DMS114 treated with DMSO at 0.1 percent for 48 hours (cell line): Measurements from ENCODE around the gene MYH9.

Source experiments
- DNase-seq: peaks from one replicate; lab custom pipeline; 2025; ENCODE audit not compliant: unreplicated experiment; lab: John Stamatoyannopoulos, UW

MYH9 gene

DNA sequence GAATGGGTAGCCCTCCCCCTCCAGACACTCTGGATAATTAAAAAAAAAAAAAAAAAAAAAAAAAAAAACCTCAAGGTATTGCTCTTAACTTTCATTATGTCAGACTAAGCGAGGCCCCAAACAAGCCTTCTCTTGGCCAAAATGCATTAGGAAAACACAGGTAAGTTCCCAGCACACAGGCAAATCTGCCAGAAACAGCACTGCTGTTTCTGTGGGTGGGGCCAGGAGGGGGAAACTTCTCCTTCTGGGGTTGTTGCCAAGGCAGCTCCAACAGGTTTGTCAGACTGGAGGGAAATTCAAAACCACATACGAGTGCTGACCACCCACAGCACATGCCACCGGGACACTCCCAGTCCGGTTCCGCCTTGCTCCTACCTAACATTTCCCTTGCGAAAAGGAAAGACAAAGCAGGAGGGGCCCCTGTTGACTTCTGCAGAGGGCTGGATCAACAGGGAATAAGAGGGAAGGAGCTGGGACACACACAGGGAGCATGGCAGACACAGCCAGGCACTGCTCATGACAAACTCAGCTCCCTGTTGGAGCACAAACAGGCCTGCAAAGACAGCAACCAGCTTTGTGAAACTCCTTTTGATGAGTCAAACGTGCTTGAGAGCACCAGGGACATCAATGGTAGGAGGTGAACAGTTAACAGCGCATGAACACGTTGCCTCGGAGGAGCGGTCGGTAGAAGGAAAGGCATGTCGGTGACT, 55.0 kb downstream of the MYH9 start:
- DNase-seq: no peak

GRCh38 chr22:36331912-36332622, 55.7 kb downstream of the MYH9 start:
- DNase-seq: no peak

DNA sequence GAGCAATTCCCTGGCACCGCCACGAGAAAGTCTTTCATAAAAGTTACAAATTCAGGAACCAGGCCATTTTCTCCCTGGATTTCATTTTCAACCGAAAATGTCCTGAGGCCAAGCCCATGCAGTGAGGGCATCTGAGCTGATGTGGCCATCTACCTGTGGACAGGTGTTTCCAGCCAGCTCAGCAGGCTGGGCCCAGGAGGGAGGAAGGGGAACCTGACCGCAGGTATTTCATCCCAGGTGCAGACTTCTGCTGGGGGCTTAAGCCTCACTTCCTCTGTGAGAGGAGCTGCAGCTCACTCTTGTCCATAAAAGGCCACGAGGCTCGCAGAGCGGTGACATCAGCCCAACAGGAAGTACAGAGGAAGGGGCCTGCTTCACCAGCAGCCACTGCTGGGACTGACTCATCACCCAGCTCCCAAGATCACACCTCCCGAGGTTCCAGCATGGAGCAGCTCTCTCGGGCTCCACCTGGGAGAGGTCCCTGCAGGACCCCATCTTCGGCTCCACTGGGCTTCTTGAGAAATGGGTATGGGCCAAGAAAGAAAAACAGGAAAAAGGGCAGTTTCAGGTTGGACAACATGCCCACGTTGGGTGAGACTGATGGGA, 56.4 kb downstream of the MYH9 start:
- no peak for DNase-seq

DNA sequence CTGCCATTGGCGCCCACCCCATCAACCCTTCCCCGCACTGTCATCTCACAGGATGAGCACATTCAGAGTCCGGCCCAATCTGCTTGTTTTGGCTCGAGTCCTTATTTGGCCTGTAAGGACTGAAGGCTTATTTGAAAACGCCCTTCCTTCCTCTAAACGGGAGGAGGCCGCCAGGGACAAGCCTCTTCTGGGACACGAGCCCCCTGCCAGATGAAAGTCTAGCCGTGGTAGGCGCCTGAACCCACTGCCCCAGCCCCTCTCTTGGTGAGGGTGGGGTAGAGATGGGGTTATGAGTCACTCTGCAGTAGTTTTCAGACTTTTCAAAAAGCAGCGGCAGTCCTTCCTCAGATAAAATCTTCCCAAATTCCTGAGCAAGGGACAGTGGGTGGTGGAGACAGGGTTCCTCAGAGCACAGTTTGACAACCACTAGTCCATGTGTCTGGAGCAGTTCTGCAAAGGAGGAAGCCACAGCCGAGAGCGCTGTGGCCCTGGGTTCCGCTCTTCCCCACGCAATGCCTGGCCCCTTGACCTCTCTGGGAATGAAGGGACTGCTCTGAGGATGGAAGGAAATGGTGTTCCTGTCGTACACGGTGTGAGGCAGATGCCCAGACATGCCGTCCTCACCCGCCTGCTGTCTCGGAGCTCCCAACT, 57.0 kb downstream of the MYH9 start:
- no peak for DNase-seq

- no peak for DNase-seq
Measured at GRCh38 chr22:36330127-36330526, 57.6 kb downstream of the MYH9 start.

- no peak for DNase-seq
Measured at GRCh38 chr22:36329254-36330078, 58.3 kb downstream of the MYH9 start.

- DNase-seq: no peak
Measured at GRCh38 chr22:36328635-36329253, 59.0 kb downstream of the MYH9 start.

GRCh38 chr22:36327922-36328551, 59.7 kb downstream of the MYH9 start:
- DNase-seq: no peak

DNA sequence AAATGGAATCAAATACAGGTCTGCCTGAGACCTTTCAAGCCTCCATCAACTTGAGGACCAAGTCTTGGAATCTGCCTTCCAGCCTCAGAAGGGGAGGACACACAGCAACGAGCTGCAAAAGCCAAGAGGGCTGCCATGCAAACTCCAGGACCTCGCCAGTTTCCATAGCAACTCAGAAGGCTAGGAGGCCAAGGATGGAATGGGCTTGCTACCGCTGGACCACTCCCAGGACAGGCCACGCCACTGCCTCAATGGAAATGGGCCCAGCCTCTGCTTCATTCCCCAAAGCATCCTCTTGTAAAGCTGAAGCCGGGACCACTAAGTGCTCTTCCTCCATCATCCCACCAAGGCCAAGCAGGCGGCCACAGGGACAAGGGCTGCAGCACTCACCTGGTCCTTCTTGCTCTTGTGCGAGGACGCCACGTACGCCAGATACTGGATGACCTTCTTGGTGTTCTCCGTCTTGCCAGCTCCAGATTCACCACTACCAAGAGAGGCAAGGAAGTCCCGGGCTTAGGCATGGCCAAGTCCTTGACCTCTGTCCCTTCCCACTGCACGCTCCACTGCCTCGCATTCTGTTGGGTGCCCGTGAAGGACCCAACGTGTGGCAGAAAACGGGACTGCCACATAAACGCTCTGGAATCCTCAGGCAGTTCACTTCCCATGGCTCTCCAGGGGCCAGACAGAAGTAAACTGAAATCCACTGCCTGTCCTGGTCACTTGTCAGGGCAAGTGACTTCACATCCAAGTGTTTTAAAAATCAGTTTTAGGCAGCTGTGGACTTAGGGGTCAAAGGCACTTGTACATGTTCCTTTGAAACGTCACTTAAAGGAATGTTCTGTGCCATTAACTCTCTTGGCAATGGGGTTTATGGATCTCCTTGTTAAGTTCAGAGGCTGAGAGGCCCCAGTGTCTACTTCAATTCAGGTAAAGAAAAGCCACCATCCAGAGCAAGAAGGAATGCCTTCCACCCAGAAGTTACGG, 61.3 kb downstream of the MYH9 start:
- no peak for DNase-seq

- DNase-seq: no peak
Measured at GRCh38 chr22:36325154-36326031, 62.4 kb downstream of the MYH9 start.

DNA sequence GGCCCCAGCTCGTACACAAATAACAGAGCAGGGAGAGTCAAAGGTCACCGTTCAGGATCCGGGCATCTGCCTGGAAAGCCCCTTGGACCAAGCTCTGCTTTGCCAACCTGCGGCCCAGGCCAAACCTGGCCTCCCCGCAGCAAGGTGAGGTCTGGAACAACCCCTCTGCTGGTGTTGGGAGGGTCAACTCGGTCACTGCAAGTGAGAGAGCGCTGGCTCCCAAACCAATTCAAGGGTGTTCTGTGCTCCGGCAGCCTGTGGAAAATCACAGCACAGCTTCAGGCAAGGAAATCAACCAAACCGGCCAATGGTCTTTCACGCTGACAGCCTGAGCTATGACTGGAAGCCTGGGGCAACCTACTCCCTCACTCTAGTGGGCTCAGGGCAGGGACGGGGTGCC, 63.4 kb downstream of the MYH9 start:
- no peak for DNase-seq

DNA sequence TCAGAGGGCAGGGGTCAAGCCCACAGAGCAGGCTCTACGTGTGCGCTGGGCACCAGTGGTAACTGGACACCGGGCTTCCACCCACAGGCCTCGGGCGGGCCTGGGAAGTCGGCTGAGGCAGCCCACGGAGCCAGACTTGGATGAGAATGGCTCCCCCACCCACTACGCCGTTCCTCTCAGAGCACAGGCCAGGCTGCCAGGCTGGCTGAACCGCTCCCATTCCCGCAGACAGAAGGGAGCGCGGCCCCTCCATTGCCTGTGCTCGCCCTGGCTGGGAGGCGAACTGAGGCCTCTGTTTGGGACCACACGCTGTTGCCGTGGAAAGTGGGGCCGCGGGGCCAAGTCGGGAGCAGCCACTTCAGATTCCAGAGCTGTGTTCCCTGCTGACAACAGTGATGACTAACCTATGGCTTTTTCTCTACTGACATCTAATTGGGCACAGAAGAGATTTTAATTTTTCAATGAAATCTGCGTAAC, 63.9 kb downstream of the MYH9 start:
- no peak for DNase-seq

DNA sequence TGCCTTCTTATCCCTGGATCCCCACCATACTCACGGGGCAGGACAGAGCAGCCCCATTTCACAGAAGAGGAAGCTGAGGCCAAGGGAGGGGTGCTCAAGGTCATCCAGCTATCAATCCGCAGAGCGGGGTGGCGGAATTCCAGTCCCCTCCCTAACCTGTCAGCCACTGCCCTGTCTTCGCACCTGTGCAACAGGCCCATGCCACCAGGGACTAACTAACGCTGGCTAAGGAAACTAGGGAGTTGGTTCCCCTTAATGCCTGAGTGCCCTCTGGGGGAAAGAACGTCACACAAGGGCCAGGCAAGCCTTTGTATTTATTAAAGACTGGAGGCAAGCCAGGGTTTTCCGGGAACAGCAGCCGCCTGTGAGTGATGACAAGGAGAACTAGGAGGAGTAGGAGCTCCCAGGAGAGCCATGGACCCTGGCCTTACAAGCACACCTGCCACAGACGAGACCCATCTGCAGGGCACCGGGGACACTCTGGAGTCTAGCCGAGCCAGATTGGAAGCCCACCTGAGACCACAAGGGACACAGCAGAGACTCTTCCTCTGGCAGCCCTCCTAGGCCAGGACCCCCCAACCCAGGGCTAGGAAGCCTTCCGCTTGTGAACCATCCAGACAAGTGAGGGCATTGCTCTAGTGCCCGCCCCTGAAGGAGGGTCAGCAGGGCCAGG, 64.4 kb downstream of the MYH9 start:
- DNase-seq: no peak

DNA sequence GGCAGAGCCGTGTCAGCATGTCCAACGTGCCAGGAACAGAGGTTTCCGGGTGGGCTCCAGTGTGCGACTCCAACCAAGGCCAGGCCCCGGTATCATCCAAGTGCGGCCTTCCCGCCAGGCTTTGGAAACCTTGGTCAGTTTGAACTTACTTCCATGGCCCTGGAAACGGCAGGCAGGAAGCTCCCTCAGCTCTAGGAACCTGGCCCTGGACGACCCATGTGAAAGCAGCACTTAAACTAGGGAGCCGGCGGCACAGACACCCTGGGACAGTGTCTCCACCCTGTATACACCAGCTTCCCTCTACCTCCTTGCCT, 65.2 kb downstream of the MYH9 start:
- DNase-seq: no peak

GRCh38 chr22:36321797-36322601, 65.8 kb downstream of the MYH9 start:
- DNase-seq: no peak

DNA sequence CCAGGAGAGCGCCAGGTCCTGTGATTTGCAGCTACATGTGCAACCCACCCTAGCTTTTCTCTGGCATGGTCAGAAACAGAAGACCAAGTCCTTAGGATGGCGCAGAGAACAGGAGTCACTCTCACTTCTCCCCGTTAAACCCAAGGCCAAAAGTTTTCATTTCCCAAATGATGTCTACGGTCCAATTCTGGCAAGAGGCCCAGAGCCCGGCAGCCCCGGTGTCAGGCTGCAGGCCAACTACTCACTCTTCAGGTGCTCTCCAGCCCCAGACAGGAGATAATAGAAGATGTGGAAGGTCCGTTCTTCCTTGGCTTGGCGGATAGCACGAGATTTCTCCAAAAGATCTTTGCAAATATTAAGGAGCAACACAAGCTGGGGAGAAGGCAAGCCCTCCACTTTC, 67.2 kb downstream of the MYH9 start:
- no peak for DNase-seq
